HL-60 (cell line): ENCODE measurements around the gene NLGN1.

Experiments
- DNase-seq, 2 experiments: peaks; one replicate each; pipeline ENCODE4 v3.0.0-alpha.2; 2010 to 2020; ENCODE audit warnings: low read depth in 1 of 2, low spot score in 1 of 2
- H3K27ac ChIP-seq: fragments of 250-450 bp; sonication (Bioruptor Pico); replicated peaks from 2 replicates; pipeline ENCODE4 v1.5.1; 2020; ENCODE audit warnings: mild to moderate bottlenecking, moderate library complexity
- H3K27me3 ChIP-seq: fragments of 250-450 bp; sonication (Bioruptor Pico); 2 replicates; pipeline ENCODE4 v1.5.1; 2021; ENCODE audit warnings: mild to moderate bottlenecking, moderate library complexity; ENCODE audit not compliant: insufficient read depth, poor library complexity, severe bottlenecking
- H3K4me3 ChIP-seq: replicated peaks from 2 replicates; pipeline ENCODE4 v1.5.1; 2011; ENCODE audit warnings: mild to moderate bottlenecking, control low read depth, low read length; ENCODE audit not compliant: insufficient read depth
- CTCF ChIP-seq: IDR thresholded peaks from one replicate; pipeline ENCODE4 v1.5.1; 2011; ENCODE audit warnings: low read length, control low read depth, inconsistent platforms; ENCODE audit not compliant: insufficient read depth
- GABPA ChIP-seq: IDR thresholded peaks from 2 replicates; pipeline ENCODE4 v1.6.1; 2012; ENCODE audit warnings: low read depth
- POLR2AphosphoS5 ChIP-seq: IDR thresholded peaks from 2 replicates; pipeline ENCODE4 v1.6.1; 2012; ENCODE audit warnings: low read depth
- REST ChIP-seq: IDR thresholded peaks from 2 replicates; pipeline ENCODE4 v1.6.1; 2012; ENCODE audit warnings: low read depth; ENCODE audit not compliant: insufficient replicate concordance
- SPI1 ChIP-seq: IDR thresholded peaks from 2 replicates; pipeline ENCODE4 v1.6.1; 2012; ENCODE audit warnings: low read depth, mild to moderate bottlenecking, borderline replicate concordance

Gene NLGN1

DNA sequence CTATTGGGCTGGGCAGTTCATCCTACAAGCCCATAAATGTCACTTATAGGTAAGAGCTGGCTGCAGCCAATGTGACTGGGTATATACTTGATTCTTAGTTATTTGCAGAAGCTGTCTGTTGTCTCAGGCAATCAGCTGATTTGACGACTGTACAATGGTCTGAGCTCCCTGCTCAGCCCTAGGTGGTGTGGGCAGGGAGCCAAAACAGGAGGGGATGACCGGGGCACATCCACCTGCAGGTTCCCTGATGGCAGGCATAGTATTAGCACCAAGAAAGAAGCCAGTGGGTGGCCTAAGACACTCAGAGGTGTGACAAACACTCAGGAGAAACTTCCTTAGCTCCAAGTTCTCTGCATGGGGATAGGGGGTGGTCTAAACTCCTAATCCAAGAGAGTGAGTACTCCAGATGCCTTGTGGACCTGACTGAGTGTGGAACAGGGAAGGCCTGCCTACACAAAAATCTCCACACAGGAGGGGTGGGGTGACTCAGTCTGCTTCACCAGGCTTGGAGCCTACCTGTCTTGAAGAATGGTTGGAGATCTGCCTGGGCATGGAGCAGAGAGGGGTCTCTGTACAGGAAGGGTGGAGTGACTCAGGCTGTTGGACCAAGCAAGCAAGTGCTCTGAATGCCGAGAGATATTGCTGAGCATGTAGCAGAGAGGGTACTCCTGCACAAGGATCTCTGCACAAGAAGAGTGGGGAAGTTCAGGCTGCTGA, 771.2 kb downstream of the NLGN1 start:
- no peak for DNase-seq
- no peak overlapping the region for H3K27ac ChIP-seq
- H3K27me3 ChIP-seq: no peaks in the 10 kb centered on the region
- H3K4me3 ChIP-seq: no peak overlapping the region
- TF ChIP-seq SPI1 (no peak), CTCF (no peak), REST (no peak), GABPA (no peak), POLR2AphosphoS5 (no peak)

DNA sequence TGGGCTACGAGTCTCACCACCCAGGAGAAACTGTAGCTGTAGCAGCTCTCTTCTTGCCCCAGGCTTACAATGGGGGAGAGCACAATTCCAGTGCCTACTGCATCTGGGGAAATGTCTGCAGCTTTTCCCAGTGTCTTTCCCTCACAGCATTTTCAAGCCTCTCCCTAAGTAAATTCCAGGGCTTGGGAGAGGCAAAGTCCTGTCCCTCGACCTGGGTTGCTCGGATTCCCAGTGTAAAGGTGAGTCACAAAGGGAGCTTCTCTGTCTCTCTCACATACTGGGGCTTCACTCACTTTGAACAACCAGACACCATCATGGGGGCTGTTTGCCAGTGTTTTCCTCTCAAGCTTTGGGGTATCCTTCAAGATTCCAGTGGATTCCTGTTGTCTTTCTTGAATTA, 772.2 kb downstream of the NLGN1 start:
- no peak for DNase-seq
- Histone ChIP-seq H3K4me3 (no peak overlapping the region), H3K27ac (no peak overlapping the region), H3K27me3 (no peaks in the 10 kb centered on the region)
- no peak for TF ChIP-seq CTCF
- no peak for TF ChIP-seq POLR2AphosphoS5
- TF ChIP-seq REST: no peak
- no peak for TF ChIP-seq SPI1
- TF ChIP-seq GABPA: no peak

- no peak for TF ChIP-seq CTCF
- TF ChIP-seq POLR2AphosphoS5: no peak
- TF ChIP-seq REST: no peak
- TF ChIP-seq SPI1: no peak
- TF ChIP-seq GABPA: no peak
- no peak for DNase-seq
- Histone ChIP-seq H3K27me3 (no peaks in the 10 kb centered on the region), H3K4me3 (no peak overlapping the region), H3K27ac (no peak overlapping the region)
These were observed 772.7 kb downstream of the NLGN1 start for GRCh38 chr3:174170248-174170647.
